Gastrocnemius medialis (tissue), 4 donors: ENCODE measurements around the gene ACTR5. TPM values are rescaled to one million over a fixed set of nuclear protein-coding genes. Genes with fewer than 3 reads are reported as not detected.
A peak's percentile ranks its signal among the peaks of the same experiment; 100 is the strongest.

ENCODE experiments used
- ATAC-seq, 2 donors: fragments of 150-250 bp; one replicate each; pipeline ENCODE4 v1.9.1; 2016
- DNase-seq, 2 donors: peaks; one replicate each; pipeline ENCODE4 v3.0.0-alpha.2; 2019
- H3K27ac ChIP-seq, 4 donors: fragments of 200-600 bp; sonication (generic); 1 replicate in 1 of 4; 2 replicates in 3 of 4; pipeline ENCODE4 v1.5.1; 2016 to 2018; ENCODE audit warnings: mild to moderate bottlenecking in 2 of 4, moderate library complexity in 1 of 4
- H3K27me3 ChIP-seq, 3 donors: fragments of 200-600 bp; sonication (generic) in 2 of 3; 1 replicate in 1 of 3; 2 replicates in 2 of 3; pipeline versions ENCODE4 v1.5.1 to v1.6.0; 2016 to 2019; ENCODE audit warnings: mild to moderate bottlenecking in 1 of 3, moderate library complexity in 1 of 3
- H3K36me3 ChIP-seq, 2 donors: fragments of 200-600 bp; sonication (generic) in 1 of 2; one replicate each; pipeline ENCODE4 v1.5.1; 2017 to 2018
- H3K4me1 ChIP-seq, 2 donors: fragments of 200-600 bp; sonication (generic) in 1 of 2; one replicate each; pipeline ENCODE4 v1.5.1; 2016 to 2017; ENCODE audit warnings: mild to moderate bottlenecking in 2 of 2
- H3K4me3 ChIP-seq, 4 donors: fragments of 200-600 bp; sonication (generic) in 3 of 4; 1 replicate in 1 of 4; 2 replicates in 3 of 4; pipeline ENCODE4 v1.5.1; 2016 to 2019; ENCODE audit warnings: mild to moderate bottlenecking in 2 of 4
- H3K9me3 ChIP-seq, 3 donors: fragments of 200-600 bp; sonication (generic) in 2 of 3; 1 replicate in 1 of 3; 2 replicates in 2 of 3; pipeline ENCODE4 v1.5.1; 2016 to 2019
- CTCF ChIP-seq, 5 experiments: fragments of 450-650 bp in 3 of 5; fragments of 200-600 bp in 2 of 5; sonication (generic) in 2 of 5; IDR thresholded peaks in 4 of 5; conservative IDR thresholded peaks in 1 of 5; 1 replicate in 4 of 5; 2 replicates in 1 of 5; pipeline ENCODE4 v1.5.1; 2016 to 2019; ENCODE audit warnings: antibody characterized with exemption in 5 of 5, mild to moderate bottlenecking in 3 of 5, moderate library complexity in 3 of 5
- POLR2A ChIP-seq, 2 donors: fragments of 450-650 bp; IDR thresholded peaks; one replicate each; pipeline ENCODE4 v1.6.1; 2017; ENCODE audit warnings: antibody characterized with exemption in 2 of 2, mild to moderate bottlenecking in 2 of 2, moderate library complexity in 2 of 2
- in situ Hi-C, 4 donors: fragments of 200-750 bp; cut with MboI; loops; one replicate each; pipeline versions ENCODE4 v1.15.0 to v1.8.0; 2017; ENCODE audit warnings: low sequenced_read_pairs in 4 of 4
- intact Hi-C: fragments of 100-400 bp; cut with DNase I; formaldehyde crosslinking; loops from one replicate; pipeline ENCODE4 v1.15.1; 2023; ENCODE audit warnings: low total_unique reads
- total RNA-seq, 4 donors: library from RNA; depleted of rRNA; stranded (reverse); fragments of >200 nt; gene quantifications; one replicate each; pipeline versions ENCODE4 v1.1.0 to v1.2.3, GENCODE V29; 2016

ACTR5 gene
- total RNA-seq, 4 donors from 2014 or later = 6.3 to 10.0 (median 8.0) TPM

- in situ Hi-C loops = loop anchor here in 1 of 4 donors (10.0 kb wide), 1 partner anchor 112 kb away; no protein-coding TSS in a partner anchor
- H3K27ac ChIP-seq = peak overlapping the region in 3 of 4 donors; percentile 14 to 47 (median 25)
Observed at GRCh38 chr20:38757145-38757775, 9.0 kb downstream of the ACTR5 start.

GRCh38 chr20:38759106-38759505, 10.8 kb downstream of the ACTR5 start:
- H3K9me3 ChIP-seq = no peaks in the 10 kb centered on the region
- intact Hi-C loops = no loop called here
- DNase-seq (no peak), ATAC-seq (no peak)
- H3K4me1 ChIP-seq = no peaks in the 10 kb centered on the region
- in situ Hi-C loops = loop anchor here in 1 of 4 donors (10.0 kb wide), 1 partner anchor 114 kb away; no protein-coding TSS in a partner anchor
- no peak overlapping the region for H3K27ac ChIP-seq
- H3K27me3 ChIP-seq = no peaks in the 10 kb centered on the region
- no peak overlapping the region for H3K4me3 ChIP-seq
- H3K36me3 ChIP-seq = peaks cover 5 to 79% of the 10 kb centered on the region in 2 donors
- TF ChIP-seq POLR2A (IDR thresholded peaks at IDR 0.05) = no peak
- TF ChIP-seq CTCF (IDR thresholded peaks at IDR 0.05 in 4 of 5, conservative IDR thresholded peaks at IDR 0.05 in 1 of 5) = no peak

More at GRCh38 chr20:38757145-38757775, 9.0 kb downstream of the ACTR5 start:
- ATAC-seq (no peak), DNase-seq (no peak)
- Histone ChIP-seq H3K36me3 (peaks cover 5 to 79% of the 10 kb centered on the region in 2 donors), H3K9me3 (no peaks in the 10 kb centered on the region), H3K4me1 (no peaks in the 10 kb centered on the region), H3K4me3 (no peak overlapping the region), H3K27me3 (no peaks in the 10 kb centered on the region)
- TF ChIP-seq POLR2A (IDR thresholded peaks at IDR 0.05) (no peak), CTCF (IDR thresholded peaks at IDR 0.05 in 4 of 5, conservative IDR thresholded peaks at IDR 0.05 in 1 of 5) (no peak)
- intact Hi-C loops = no loop called here

- in situ Hi-C loops = no loop called here
- no peak for TF ChIP-seq POLR2A (IDR thresholded peaks at IDR 0.05)
- TF ChIP-seq CTCF (IDR thresholded peaks at IDR 0.05 in 4 of 5, conservative IDR thresholded peaks at IDR 0.05 in 1 of 5) = no peak
- Histone ChIP-seq H3K27me3 (no peaks in the 10 kb centered on the region), H3K9me3 (no peaks in the 10 kb centered on the region), H3K36me3 (peaks cover 4 to 76% of the 10 kb centered on the region in 2 donors), H3K4me1 (no peaks in the 10 kb centered on the region), H3K4me3 (no peak overlapping the region), H3K27ac (no peak overlapping the region)
- ATAC-seq = no peak
- intact Hi-C loops = no loop called here
- DNase-seq = no peak
Observed at GRCh38 chr20:38760978-38761377, 12.7 kb downstream of the ACTR5 start.

GRCh38 chr20:38762174-38762573, 13.9 kb downstream of the ACTR5 start:
- no peak for DNase-seq
- ATAC-seq = no peak
- no peaks in the 10 kb centered on the region for H3K27me3 ChIP-seq
- intact Hi-C loops = no loop called here
- H3K4me1 ChIP-seq = no peaks in the 10 kb centered on the region
- no peak overlapping the region for H3K27ac ChIP-seq
- in situ Hi-C loops = no loop called here
- TF ChIP-seq POLR2A (IDR thresholded peaks at IDR 0.05) = no peak
- TF ChIP-seq CTCF (IDR thresholded peaks at IDR 0.05 in 4 of 5, conservative IDR thresholded peaks at IDR 0.05 in 1 of 5) = no peak
- no peak overlapping the region for H3K4me3 ChIP-seq
- H3K9me3 ChIP-seq = no peaks in the 10 kb centered on the region
- peaks cover 3 to 75% of the 10 kb centered on the region in 2 donors for H3K36me3 ChIP-seq
